Breast epithelium (tissue), 4 donors: ENCODE measurements around the gene EXOSC5. TPM values are rescaled to one million over a fixed set of nuclear protein-coding genes. Genes with fewer than 3 reads are reported as not detected.

Source experiments
- DNase-seq, 2 donors: peaks; one replicate each; pipeline ENCODE4 v3.0.0-alpha.2; 2019; ENCODE audit warnings: low spot score in 2 of 2
- H3K27ac ChIP-seq, 2 donors: fragments of 200-600 bp; sonication (generic) in 1 of 2; one replicate each; pipeline ENCODE4 v1.5.1; 2016 to 2019; ENCODE audit warnings: mild to moderate bottlenecking in 1 of 2
- H3K27me3 ChIP-seq, 2 donors: fragments of 200-600 bp; sonication (generic) in 1 of 2; one replicate each; pipeline versions ENCODE4 v1.5.1 to v1.6.0; 2017 to 2019; ENCODE audit warnings: control low read depth in 1 of 2, mild to moderate bottlenecking in 1 of 2
- H3K36me3 ChIP-seq: fragments of 200-600 bp; one replicate; pipeline ENCODE4 v1.5.1; 2019
- H3K4me1 ChIP-seq, 2 donors: fragments of 200-600 bp; sonication (generic); one replicate each; pipeline ENCODE4 v1.5.1; 2016 to 2019; ENCODE audit warnings: control low read depth in 1 of 2
- H3K4me3 ChIP-seq, 3 donors: fragments of 200-600 bp; sonication (generic); 1 replicate in 2 of 3; 2 replicates in 1 of 3; pipeline ENCODE4 v1.5.1; 2016 to 2019; ENCODE audit warnings: mild to moderate bottlenecking in 3 of 3, moderate library complexity in 2 of 3
- H3K9me3 ChIP-seq, 2 donors: fragments of 200-600 bp; sonication (generic) in 1 of 2; one replicate each; pipeline ENCODE4 v1.5.1; 2016 to 2019; ENCODE audit warnings: control low read depth in 1 of 2
- CTCF ChIP-seq, 3 donors: fragments of 450-650 bp; IDR thresholded peaks; one replicate each; pipeline ENCODE4 v1.5.1; 2016 to 2017; ENCODE audit warnings: antibody characterized with exemption in 3 of 3, mild to moderate bottlenecking in 3 of 3, moderate library complexity in 3 of 3
- POLR2A ChIP-seq: fragments of 450-650 bp; IDR thresholded peaks from one replicate; pipeline ENCODE4 v1.6.1; 2016; ENCODE audit warnings: antibody characterized with exemption, mild to moderate bottlenecking, moderate library complexity
- POLR2AphosphoS5 ChIP-seq, 3 donors: sonication (generic); formaldehyde crosslinking; IDR thresholded peaks; one replicate each; pipeline ENCODE4 v1.6.1; 2017; ENCODE audit warnings: antibody characterized with exemption in 3 of 3
- intact Hi-C: fragments of 100-400 bp; cut with DNase I; formaldehyde crosslinking; loops from one replicate; pipeline ENCODE4 v1.15.1; 2023; ENCODE audit warnings: low total_unique reads
- total RNA-seq, 3 donors: library from RNA; depleted of rRNA; stranded (reverse); fragments of >200 nt; gene quantifications; one replicate each; pipeline ENCODE4 v1.1.0, GENCODE V29; 2016

Gene EXOSC5
- total RNA-seq, 3 donors from 2014 or later = 18.2 to 20.6 (median 18.7) TPM

- Histone ChIP-seq H3K4me1 (peaks cover 0 to 4% of the 10 kb centered on the region in 2 donors), H3K36me3 (peaks cover 7% of the 10 kb centered on the region), H3K4me3 (no peak overlapping the region), H3K27me3 (no peaks in the 10 kb centered on the region), H3K9me3 (no peaks in the 10 kb centered on the region), H3K27ac (no peak overlapping the region)
- no peak for DNase-seq
- intact Hi-C loops = no loop called here
- TF ChIP-seq CTCF (IDR thresholded peaks at IDR 0.05) = no peak
- TF ChIP-seq POLR2A = no peak
- no peak for TF ChIP-seq POLR2AphosphoS5 (IDR thresholded peaks at IDR 0.05)
Observed at GRCh38 chr19:41415154-41415571, 18.0 kb upstream of the EXOSC5 start.

- no peak overlapping the region for H3K27ac ChIP-seq
- H3K27me3 ChIP-seq = no peaks in the 10 kb centered on the region
- no peaks in the 10 kb centered on the region for H3K9me3 ChIP-seq
- no peak for TF ChIP-seq CTCF (IDR thresholded peaks at IDR 0.05)
- no peak for TF ChIP-seq POLR2A
- no peak for TF ChIP-seq POLR2AphosphoS5 (IDR thresholded peaks at IDR 0.05)
- no peak for DNase-seq
- intact Hi-C loops = no loop called here
- peaks cover 0 to 4% of the 10 kb centered on the region in 2 donors for H3K4me1 ChIP-seq
- H3K4me3 ChIP-seq = no peak overlapping the region
- peaks cover 7% of the 10 kb centered on the region for H3K36me3 ChIP-seq
Observed at GRCh38 chr19:41414461-41414860, 17.3 kb upstream of the EXOSC5 start.

GRCh38 chr19:41413947-41414346, 16.8 kb upstream of the EXOSC5 start:
- H3K27ac ChIP-seq = no peak overlapping the region
- H3K36me3 ChIP-seq = peaks cover 7% of the 10 kb centered on the region
- intact Hi-C loops = no loop called here

GRCh38 chr19:41412953-41413352, 15.8 kb upstream of the EXOSC5 start:
- H3K27me3 ChIP-seq = no peaks in the 10 kb centered on the region
- intact Hi-C loops = no loop called here
- no peaks in the 10 kb centered on the region for H3K9me3 ChIP-seq
- no peak for TF ChIP-seq POLR2A
- TF ChIP-seq POLR2AphosphoS5 (IDR thresholded peaks at IDR 0.05) = no peak
- no peak for TF ChIP-seq CTCF (IDR thresholded peaks at IDR 0.05)
- H3K27ac ChIP-seq = no peak overlapping the region
- H3K4me3 ChIP-seq = no peak overlapping the region
- DNase-seq = no peak
- peaks cover 7% of the 10 kb centered on the region for H3K36me3 ChIP-seq
- H3K4me1 ChIP-seq = peaks cover 0 to 11% of the 10 kb centered on the region in 2 donors

More at GRCh38 chr19:41413947-41414346, 16.8 kb upstream of the EXOSC5 start:
- no peak overlapping the region for H3K4me3 ChIP-seq
- no peak for TF ChIP-seq CTCF (IDR thresholded peaks at IDR 0.05)
- no peak for TF ChIP-seq POLR2A
- no peak for TF ChIP-seq POLR2AphosphoS5 (IDR thresholded peaks at IDR 0.05)
- peaks cover 0 to 9% of the 10 kb centered on the region in 2 donors for H3K4me1 ChIP-seq
- no peaks in the 10 kb centered on the region for H3K9me3 ChIP-seq
- no peaks in the 10 kb centered on the region for H3K27me3 ChIP-seq
- no peak for DNase-seq

- DNase-seq = peak in 1 of 2 donors; percentile 69
- Histone ChIP-seq H3K4me1 (peaks cover 0 to 11% of the 10 kb centered on the region in 2 donors), H3K9me3 (no peaks in the 10 kb centered on the region), H3K27me3 (no peaks in the 10 kb centered on the region), H3K4me3 (peak overlapping the region in 1 of 3 donors; percentile 8), H3K36me3 (peaks cover 7% of the 10 kb centered on the region), H3K27ac (peak overlapping the region; percentile 78 to 84)
- intact Hi-C loops = no loop called here
- TF ChIP-seq POLR2AphosphoS5 (IDR thresholded peaks at IDR 0.05) = no peak
- TF ChIP-seq POLR2A = no peak
- no peak for TF ChIP-seq CTCF (IDR thresholded peaks at IDR 0.05)
Observed at GRCh38 chr19:41411968-41412265, 14.8 kb upstream of the EXOSC5 start.
